ENCODE measurements around the gene TMEM218.
"Not testable (repeated sequence)": the region's sequence is repeated elsewhere in the genome, so short reads cannot be mapped to it uniquely, and the experiment has no call there.

TMEM218 gene

GRCh38 chr11:125075242-125075625 lies 36.2 kb downstream of the TMEM218 start:
- DNase-seq (ENCODE audit: low read depth), result no peak

GRCh38 chr11:125074511-125075241 lies 36.8 kb downstream of the TMEM218 start:
- no peak for DNase-seq (ENCODE audit: low read depth)

GRCh38 chr11:125073616-125074483 lies 37.6 kb downstream of the TMEM218 start:
- DNase-seq (ENCODE audit: low read depth), result no peak

- DNase-seq (ENCODE audit: low read depth), result no peak
Observed at GRCh38 chr11:125072961-125073590, 38.4 kb downstream of the TMEM218 start.

GRCh38 chr11:125072218-125072960 lies 39.0 kb downstream of the TMEM218 start:
- DNase-seq (ENCODE audit: low read depth), result no peak

GRCh38 chr11:125071846-125072217 lies 39.6 kb downstream of the TMEM218 start:
- no peak for DNase-seq (ENCODE audit: low read depth)

GRCh38 chr11:125071435-125071834 lies 40.0 kb downstream of the TMEM218 start:
- no peak for DNase-seq (ENCODE audit: low read depth)

- no peak for DNase-seq (ENCODE audit: low read depth)
Observed at GRCh38 chr11:125070699-125071254, 40.6 kb downstream of the TMEM218 start.

- no peak for DNase-seq (ENCODE audit: low read depth)
Observed at GRCh38 chr11:125069796-125070195, 41.6 kb downstream of the TMEM218 start.

- no peak for DNase-seq (ENCODE audit: low read depth)
Observed at GRCh38 chr11:125069008-125069407, 42.4 kb downstream of the TMEM218 start.

- DNase-seq (ENCODE audit: low read depth), result no peak
Observed at GRCh38 chr11:125068368-125068767, 43.1 kb downstream of the TMEM218 start.

- DNase-seq (ENCODE audit: low read depth), result no peak
Observed at GRCh38 chr11:125064070-125064469, 47.4 kb downstream of the TMEM218 start.

- no peak for DNase-seq (ENCODE audit: low read depth)
Observed at GRCh38 chr11:125063429-125064043, 47.9 kb downstream of the TMEM218 start.

- no peak for DNase-seq (ENCODE audit: low read depth)
Observed at GRCh38 chr11:125062931-125063428, 48.4 kb downstream of the TMEM218 start, which contains the start of gene SLC37A2. Gene SLC37A2 (plus strand): TSS chr11:125063305. CDS start chr11:125063368, 63 bp downstream.

- no peak for DNase-seq (ENCODE audit: low read depth)
Observed at GRCh38 chr11:125062218-125062930, 49.1 kb downstream of the TMEM218 start.

- no peak for DNase-seq (ENCODE audit: low read depth)
Observed at GRCh38 chr11:125061281-125061680, 50.1 kb downstream of the TMEM218 start.

- no peak for DNase-seq (ENCODE audit: low read depth)
Observed at GRCh38 chr11:125057693-125058016, 53.8 kb downstream of the TMEM218 start.

- no peak for DNase-seq (ENCODE audit: low read depth)
Observed at GRCh38 chr11:125056931-125057692, 54.3 kb downstream of the TMEM218 start.

GRCh38 chr11:125056111-125056510 lies 55.3 kb downstream of the TMEM218 start:
- DNase-seq (ENCODE audit: low read depth), result not testable (repeated sequence)
